Measurements from ENCODE around the gene NR5A1.

Gene NR5A1

DNA sequence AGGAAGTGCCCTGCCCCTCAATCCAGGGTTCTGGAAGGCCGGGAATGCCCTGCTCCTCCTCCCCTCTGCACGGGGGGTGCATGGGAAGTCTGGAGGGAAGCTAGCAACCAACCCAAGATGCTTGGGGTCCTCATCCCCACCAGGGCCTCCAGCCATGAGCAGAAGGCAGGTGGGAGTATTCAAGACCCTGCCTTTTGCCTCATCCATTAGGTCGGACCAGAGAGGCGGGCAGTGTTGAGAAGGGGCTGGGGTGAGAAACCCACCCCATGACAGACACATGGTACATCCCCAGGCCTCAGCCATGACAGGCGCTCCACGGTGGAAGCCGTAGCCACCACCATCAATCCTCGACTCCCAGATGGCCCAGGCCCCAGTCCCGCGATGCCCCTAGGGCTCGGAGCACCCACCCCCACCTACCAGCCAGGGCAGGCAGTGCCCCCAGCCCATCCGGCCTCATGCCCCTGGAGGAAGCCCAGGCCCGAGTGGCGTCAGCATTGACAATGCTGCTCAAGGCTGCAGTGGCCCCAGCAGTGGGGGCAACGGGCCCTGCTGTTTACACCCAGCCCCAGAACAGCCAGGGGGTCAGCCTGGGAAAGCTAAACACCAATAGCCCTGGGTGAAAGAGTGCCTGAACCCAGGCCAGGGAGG is 8.6 kb downstream of the NR5A1 start:
- DNase-seq (ENCODE audit: low read depth), result no peak

DNA sequence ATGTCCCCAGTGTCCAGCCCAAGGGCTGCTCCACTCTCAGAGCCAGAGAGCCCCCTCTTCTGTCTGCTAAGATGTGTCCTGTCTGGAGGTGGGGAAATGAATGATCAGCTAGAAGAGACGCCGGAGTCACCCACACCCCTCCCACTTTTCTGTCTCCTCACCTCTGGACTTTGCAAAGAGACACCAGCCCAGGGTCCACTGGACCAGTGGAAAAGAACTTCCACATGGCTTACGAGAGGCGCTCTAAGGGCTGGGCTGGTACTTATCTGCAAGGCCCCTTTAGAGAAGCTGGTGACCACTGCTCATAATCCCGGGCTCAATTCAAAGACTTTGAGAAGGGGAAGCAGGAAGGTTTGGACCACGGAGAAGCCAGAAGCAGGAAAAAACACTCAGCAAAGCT is 9.2 kb downstream of the NR5A1 start:
- DNase-seq (ENCODE audit: low read depth), result no peak

DNA sequence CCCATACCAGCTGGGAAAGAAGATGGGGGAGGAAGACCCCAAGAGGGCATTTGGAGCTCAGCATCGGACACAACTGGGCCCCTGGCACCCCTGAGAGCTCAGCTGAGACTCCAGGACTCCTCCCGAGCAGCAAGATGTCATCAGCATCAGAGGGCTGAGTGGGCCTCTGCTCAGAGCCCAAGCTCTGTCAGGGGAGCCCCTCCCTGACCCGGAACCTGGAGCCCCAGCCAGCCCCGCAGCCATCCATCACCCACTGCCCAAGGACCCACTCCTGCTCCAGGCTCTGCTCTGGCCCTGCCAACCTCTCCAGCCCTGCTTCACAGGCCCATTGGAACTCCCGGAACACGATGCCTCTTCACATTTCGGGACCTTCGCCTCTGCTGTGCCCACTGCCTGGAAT is 9.8 kb downstream of the NR5A1 start:
- DNase-seq (ENCODE audit: low read depth), result no peak

DNA sequence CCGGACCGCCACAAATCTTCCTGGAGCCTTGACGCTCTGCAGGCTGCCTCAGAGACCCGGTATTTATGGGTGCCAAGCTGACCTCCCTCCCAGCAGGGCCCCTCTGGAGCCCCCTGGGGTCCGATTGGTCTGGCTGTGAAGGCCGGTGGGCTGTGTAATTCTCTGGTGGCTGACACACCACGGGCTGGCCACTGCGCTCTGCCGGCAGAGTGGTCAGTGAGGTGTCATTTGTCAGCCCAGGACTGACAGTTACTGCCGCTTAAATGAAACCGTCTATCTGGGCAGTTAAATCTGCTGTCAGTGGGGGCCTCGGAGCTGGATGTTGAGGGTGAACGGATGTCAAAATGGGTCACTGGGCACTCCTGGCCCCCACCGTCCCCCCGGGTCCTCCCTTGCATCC is 10.7 kb downstream of the NR5A1 start:
- DNase-seq (ENCODE audit: low read depth), result no peak

DNA sequence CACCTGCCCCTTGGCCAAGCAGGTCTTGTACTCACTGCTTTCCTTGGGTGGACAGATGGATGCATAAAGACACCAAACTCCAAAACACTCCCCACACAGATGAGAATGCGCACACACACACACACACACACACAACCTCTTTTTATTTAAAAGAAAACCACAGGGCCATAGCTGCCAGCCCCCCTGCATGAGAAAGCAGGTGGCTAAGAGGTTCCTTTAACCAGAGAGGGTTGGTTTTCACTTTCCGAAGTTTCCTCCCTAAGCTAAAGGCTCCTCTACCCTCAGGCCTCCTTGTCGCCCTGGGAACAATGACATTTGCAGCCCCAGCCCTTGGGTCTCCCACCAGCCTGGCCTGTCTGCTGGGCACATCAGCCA is 11.1 kb downstream of the NR5A1 start:
- no peak for DNase-seq (ENCODE audit: low read depth)

DNA sequence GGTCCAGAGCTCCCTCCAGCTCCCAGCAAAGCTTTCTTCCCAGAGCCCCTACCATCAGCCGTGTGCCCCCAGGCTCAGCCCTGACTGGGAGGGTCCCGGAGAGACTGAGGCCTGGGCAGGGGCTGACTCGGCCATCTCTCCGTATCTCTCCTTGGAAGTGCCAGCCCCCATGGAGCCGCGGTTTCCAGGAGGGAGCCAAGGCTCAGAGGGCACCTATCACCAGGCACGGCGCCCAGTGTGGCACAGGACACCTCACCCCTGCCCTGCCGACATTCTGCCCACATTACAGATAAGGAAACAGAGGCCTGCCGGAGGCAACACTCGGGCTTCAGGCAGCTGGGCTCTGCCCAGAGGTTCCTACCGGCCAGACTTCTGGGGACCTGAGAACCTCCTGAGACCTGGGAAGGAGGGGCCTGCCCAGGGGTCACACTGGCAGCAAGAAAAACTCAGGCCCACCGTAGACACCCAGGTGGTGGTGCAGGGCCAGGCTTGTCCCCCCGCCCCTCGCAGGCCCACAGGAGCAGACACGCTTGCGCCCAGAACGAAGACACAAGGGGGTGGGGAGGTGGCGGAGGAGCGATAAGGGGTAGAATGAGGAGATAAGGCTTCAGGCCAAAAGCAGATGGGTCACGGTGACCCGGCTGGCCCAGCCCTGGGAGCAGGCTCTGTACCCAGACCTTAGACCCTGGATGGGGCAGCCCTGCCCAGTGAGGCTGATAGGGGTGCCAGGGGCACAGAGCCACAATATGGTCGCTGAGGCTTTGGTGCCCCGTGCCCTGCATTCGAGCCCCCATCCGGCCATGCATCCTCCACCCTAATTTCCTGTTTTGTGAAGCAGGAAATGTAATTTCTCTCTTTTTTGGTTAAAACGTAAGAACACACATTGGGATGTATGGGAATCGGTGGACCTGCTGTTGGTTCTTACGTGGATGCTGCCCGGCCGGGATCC is 11.8 kb downstream of the NR5A1 start:
- no peak for DNase-seq (ENCODE audit: low read depth)

DNA sequence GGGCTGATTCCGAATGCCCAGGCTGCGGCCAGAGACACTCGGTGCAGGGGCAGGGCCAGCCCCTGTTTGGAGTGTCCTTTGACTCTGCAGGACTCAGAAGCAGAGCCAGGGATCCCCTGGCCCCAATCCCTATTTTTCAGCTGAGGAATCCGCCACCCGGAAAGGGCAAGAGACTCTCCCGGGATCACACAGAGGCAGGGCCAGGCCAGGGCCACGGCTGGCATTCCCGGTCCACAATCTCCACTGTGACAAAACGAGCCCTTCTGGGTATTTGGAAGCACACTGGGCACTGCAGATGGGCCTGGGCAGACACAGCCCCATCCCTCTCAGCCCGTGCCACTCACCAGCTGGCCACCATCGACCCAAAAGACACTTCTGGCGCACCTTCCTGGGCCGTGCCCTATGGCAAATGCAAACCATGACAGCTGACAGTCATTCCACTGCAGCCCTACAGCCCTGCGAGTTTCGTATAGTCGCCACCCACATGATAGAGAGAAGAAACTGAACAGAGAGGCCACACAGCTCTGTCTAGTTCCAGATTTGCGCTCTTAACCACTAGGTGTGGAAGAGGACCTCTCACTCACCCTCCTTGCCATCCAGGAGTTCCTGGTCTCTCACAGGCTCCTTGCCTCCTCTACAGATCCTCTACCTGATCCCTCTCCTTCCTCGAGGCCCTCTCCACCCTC is 13.3 kb downstream of the NR5A1 start:
- no peak for DNase-seq (ENCODE audit: low read depth)

DNA sequence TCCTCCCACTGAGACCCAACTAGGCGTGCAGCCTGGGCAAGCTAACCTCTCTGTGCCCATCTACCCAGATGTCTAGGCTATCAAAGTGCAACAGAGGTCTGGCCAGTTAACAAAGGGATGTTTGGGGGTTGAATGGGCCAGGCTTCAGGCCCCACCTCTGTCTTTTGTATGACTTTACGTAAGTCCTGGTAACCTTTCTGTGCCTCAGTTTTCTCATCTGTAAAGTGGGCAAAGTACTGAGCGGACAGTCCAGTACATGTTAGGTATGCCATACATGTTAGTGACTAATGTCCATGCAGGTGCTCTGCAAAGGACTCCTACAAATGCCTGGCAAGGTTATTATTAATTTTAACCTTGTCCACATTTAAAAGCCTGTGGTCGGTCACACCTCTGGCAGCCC is 14.0 kb downstream of the NR5A1 start:
- DNase-seq (ENCODE audit: low read depth), result no peak

DNA sequence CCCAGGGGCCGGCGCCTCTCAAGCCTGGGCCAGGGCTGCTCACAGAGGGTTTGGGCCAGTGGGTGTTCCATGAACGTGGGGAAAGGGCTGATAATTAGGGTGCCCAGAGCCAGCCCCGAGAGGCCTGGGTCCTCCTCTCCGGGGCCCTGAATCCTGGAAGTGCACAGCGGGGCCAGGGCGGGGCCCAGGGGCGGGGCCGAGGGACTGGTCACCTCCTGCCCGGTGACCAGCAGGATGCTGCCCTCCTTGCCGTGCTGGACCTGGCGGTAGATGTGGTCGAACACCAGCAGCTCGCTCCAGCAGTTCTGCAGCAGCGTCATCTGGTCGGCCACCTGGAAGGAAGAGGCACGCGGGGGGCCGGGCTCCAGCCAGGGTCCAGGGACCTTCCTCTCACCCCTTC is 14.4 kb downstream of the NR5A1 start:
- no peak for DNase-seq (ENCODE audit: low read depth)

DNA sequence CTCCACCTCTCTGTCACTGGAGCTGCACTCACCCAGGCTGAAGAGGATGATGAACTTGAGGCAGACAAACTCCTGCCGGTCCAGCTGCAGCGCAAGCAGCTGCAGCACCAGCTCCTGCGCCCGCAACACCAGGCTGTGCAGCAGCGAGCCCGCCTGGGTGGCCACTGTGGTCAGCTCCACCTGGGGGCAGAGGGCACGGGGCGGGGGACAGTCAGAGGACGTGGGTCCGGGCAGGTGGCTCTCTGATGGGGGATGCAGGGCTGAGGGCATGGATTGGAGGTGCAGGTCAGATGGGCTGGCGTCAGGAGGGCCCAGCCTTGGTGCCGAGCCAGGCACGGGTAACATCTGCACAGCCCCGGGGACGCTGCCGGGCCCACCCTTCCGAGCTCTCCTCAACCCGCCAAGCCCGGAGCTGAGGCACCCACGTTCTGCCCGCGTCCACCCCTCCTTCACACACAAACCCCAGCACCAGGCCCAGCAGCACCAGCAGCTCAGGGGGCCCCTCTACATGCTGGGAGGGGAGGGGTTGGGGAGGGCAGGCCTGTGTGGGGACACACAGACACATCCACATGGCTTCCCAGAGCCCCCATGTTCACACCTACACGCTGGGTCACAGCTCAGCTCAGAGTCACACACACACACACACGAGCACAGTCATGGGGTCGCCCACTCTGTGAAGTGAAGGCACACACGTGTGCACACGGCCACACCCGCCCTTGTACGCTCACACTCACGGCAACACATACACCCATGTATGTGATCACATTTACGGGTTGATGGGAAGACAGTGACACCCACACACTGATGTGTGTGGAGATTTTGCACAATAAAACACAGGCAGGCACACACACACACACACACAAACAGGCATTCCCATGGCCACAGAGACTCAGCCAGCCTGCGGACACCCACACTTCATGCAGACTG is 15.9 kb downstream of the NR5A1 start:
- no peak for DNase-seq (ENCODE audit: low read depth)

DNA sequence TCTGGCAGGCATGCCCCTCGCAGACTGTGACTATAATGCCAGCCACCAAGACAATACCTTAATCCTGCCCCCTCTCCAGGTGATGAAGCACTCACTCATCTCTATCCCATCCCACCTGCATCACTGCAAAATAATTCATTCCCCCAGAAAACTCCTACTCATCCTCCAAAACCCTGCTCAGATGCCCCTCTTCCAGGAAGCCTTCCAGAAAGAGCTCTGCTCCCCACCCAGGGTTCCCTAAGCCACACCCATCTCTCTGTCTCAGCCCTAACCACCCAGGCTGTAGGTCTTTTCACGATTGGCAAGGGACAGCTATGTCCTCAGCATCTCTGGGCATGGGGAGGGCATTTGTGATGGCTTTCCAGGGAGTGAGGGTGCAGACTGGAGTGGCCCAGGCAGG is 17.2 kb downstream of the NR5A1 start:
- DNase-seq (ENCODE audit: low read depth), result no peak

DNA sequence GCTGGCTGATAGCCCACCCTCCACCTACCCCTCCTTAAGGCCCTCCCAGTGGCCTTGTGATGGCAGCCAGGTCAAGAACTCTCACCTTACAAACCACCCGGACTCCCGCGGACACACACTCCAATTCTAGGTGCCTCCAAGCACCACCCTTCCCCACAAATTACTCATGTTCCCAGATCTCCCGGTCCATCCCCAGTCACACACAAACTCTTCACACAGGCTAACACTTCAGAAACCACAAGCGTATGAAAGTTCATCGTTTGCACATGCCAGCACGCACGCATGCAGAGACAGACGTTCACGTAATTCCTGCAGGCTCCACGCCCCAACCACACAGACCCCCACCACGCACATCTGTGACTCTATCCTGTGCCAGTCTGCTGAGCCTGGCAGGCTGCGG is 18.0 kb downstream of the NR5A1 start:
- DNase-seq (ENCODE audit: low read depth), result peak; percentile 12

DNA sequence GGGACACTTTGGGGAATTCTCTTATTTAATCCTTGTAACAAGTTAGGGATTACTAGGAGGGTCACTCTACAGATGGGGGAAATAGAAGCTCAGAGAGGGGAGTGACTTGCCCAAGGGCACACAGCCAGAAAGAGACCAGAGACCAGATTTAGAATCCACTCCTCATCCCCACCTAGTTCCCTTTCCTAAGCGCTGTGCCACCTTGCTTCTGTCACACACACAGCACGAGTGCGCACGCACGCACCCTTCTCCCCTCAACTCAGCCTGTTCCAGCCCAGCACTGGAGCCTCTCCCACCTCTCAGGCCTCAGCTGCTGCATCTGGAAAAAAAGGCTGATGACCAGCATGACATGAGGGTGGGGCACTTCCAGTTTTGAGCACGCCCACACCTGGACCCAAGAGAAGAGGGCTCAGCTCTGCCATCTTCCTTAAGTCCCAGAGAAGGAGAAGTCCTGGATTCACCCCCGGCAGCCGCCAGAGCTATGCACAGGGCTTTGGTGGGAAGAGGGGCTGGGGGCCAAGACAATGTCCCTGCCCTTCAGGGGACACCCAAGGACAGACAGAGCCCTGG is 18.5 kb downstream of the NR5A1 start:
- DNase-seq (ENCODE audit: low read depth), result no peak

DNA sequence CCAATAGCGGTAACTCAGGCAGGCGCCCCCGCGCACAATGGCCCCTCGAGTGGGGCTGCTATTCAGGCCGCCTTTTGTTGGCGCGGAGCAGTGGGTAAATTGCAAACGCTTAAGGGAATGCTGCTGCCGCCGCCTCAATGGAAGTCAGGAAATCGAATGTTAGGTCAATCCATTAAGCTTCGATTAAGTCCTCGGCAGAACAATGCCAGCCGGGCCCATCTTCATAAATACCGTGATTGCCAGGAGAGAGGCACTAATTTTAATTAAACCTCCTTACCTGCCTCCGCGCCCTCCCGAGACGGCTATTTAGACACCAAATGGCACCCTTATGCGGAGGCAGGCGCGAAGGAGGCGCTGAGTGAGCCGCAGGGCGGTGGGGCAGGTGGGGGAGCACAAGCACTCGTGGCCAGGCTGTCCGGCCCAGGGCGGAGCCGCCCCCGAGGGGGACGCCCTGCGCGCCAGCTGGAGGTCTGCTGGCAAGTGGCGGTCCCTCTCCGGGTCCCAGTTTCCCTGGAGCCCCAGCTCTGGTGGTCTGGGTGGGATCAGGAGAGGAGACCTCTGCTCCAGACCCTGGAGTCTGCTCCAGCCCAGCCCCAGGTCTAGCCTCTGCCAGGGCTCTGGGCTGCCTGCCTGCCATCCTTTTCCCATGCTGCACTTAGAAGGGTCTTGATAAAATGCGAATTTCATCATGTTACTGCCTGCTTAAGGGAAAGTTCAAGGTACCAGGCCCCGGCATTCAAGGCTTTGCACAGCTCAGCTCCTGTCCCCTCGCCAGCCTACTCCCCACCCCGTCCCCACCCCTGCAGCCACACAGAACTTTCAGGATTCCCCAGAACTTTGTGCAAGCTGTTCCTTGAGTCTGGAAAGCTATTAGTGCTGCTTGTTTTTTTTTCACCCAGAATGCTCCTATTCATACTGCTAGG is 19.7 kb downstream of the NR5A1 start:
- DNase-seq (ENCODE audit: low read depth), result no peak

DNA sequence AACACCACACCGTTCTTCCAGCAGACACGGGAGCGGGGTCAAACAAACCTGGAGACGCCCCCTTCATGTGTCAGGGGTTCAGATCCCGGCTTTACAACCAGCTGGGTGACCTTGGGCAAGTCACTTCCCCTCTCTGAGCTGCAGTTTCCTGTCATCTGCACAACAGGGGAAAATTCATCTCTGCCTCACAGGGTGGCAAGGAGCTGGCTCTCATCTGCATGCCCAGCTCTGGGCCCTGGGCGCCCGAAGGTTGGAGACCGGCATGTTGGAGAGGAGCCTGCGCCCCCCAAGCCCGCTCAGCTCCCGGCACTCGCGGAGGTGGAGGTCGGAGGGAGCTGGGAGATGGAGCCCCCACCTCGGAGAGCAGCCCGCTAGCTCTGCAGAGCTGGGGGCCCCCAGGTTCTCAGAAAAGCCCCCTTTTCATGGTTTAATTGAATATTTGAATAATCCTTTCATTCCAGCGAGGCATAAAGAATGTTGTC is 20.4 kb downstream of the NR5A1 start:
- no peak for DNase-seq (ENCODE audit: low read depth)

DNA sequence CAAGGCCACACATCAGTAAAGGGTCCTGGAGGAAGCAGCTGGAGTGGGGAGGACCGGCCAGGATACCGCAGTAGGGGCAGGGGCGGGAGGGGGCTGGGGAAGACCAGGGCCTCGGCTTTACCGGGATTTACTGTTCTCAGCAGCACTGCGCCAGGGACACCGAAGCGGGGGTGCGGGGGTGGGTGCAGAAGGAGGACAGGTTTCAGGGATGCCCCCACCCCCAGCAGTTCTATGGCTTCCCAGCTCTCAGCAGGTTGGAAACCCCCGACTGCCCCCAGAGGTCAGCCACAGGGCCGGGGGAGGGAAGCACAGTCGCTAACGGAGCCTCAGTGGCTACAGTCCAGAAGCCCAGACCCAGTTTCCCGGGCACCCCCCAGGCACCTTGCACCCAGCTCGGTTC is 21.3 kb downstream of the NR5A1 start:
- DNase-seq (ENCODE audit: low read depth), result no peak

DNA sequence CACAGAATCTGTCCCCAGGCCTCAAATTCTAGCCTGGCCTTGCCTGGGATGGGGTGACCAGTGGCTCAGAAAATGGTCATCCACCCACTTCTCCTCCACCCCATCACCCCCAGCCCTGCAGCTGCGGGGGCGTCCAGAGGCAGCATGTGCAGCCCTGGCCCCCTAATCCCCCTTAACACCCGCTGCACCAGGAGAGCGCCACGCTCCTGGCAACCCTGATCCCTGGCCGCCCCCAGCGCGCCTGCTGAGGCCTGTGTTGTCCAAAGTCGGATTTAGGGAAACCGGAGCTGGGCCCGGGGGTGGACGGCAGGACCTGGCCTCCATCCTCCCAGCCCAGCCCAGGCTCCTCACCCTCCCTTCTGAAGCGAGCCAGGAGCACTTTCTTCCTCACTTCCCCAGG is 22.0 kb downstream of the NR5A1 start:
- no peak for DNase-seq (ENCODE audit: low read depth)

DNA sequence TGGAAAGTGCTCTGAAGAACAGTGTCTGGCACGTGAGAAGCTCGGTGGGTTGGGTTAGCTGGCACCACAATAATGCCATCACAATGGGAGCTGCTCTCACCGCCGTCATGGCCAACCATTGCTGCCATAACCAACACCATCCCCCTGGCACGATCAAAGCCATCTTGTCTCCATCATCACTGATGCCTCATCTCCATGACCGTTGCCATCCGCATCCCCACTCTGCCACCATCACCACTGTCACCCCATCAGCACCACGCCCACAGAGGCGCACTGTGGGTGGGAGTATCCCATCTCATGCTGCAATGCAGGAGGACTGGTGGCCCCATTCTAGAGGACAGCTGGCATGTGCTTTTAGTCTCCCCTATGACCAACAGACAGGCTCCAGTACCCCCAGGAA is 23.7 kb downstream of the NR5A1 start:
- DNase-seq (ENCODE audit: low read depth), result no peak

DNA sequence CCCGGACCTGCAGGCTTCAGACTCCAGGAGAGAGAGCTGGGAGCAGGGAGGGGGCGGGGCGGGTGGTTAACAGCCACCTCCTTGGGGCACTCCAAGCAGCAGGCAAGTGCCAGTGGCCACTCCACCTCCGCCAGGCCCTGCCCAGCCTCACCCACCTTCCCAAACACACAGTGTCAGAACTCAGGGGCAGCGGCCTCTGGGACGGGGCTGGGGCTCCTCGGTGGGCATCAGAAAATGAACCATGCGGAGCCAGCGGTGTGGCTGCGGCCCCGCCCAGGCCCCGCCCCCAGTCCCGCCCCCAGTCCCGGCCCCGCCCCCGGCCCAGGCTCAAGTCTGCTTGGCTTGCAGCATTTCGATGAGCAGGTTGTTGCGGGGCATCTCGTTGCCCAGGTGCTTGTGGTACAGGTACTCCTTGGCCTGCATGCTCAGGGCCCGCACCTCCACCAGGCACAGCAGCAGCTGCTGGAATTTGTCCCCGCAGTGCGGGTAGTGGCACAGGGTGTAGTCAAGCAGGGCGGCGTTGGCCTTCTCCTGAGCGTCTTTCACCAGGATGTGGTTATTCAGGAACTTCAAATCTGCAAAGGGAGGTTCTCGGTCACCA is 24.7 kb downstream of the NR5A1 start:
- DNase-seq (ENCODE audit: low read depth), result no peak

DNA sequence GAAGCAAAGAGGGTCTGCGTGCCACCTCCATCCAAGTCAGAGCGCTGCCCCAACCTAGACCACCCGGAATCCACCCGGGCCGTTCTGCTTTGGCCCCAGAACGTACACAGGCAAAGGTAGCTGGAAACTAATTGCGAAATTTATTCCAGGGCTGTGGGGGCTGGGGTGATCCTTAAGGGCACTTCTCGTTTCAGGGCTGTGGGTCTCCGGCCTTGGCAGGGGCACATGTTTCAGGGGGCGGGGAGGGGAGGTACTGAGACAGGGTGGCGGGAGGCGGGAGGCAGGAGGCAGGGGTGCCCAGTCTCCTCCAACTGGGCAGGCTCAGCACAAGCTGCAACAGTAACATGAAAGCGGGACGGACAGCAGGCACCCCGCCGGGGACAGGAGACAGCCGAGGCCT is 26.1 kb downstream of the NR5A1 start:
- DNase-seq (ENCODE audit: low read depth), result no peak
